ENCODE measurements around the gene SF1. TPM values are rescaled to one million over a fixed set of nuclear protein-coding genes. Genes with fewer than 3 reads are reported as not detected.

SF1 gene
- total RNA-seq, 1 donor from 2014 or later = 415 TPM

- H3K27ac Mint-ChIP-seq (ENCODE audit: unreplicated experiment) = no peak overlapping the region
- TF ChIP-seq CTCF (IDR thresholded peaks at IDR 0.05; ENCODE audit: partially characterized antibody, unreplicated experiment) = no peak
- H3K27me3 Mint-ChIP-seq (ENCODE audit: unreplicated experiment) = peaks cover 12% of the 10 kb centered on the region
- H3K36me3 Mint-ChIP-seq (ENCODE audit: unreplicated experiment) = peaks cover 2% of the 10 kb centered on the region
- H3K4me1 Mint-ChIP-seq (ENCODE audit: low read depth, unreplicated experiment) = peaks cover 10% of the 10 kb centered on the region
- peaks cover 2% of the 10 kb centered on the region for H3K9me3 Mint-ChIP-seq (ENCODE audit: unreplicated experiment)
- no peak for DNase-seq
- no peak overlapping the region for H3K4me3 Mint-ChIP-seq (ENCODE audit: unreplicated experiment)
Measured at GRCh38 chr11:64754919-64755662, 23.3 kb downstream of the SF1 start.

- H3K4me1 Mint-ChIP-seq (ENCODE audit: low read depth, unreplicated experiment) = peaks cover 2% of the 10 kb centered on the region
- no peak for DNase-seq
- no peak overlapping the region for H3K27ac Mint-ChIP-seq (ENCODE audit: unreplicated experiment)
Measured at GRCh38 chr11:64754124-64754918, 24.0 kb downstream of the SF1 start.

GRCh38 chr11:64753380-64754123, 24.8 kb downstream of the SF1 start:
- Mint-ChIP-seq H3K27me3 (ENCODE audit: unreplicated experiment) (peaks cover 12% of the 10 kb centered on the region), H3K36me3 (ENCODE audit: unreplicated experiment) (peaks cover 3% of the 10 kb centered on the region), H3K4me3 (ENCODE audit: unreplicated experiment) (no peak overlapping the region), H3K27ac (ENCODE audit: unreplicated experiment) (no peak overlapping the region), H3K4me1 (ENCODE audit: low read depth, unreplicated experiment) (peaks cover 2% of the 10 kb centered on the region), H3K9me3 (ENCODE audit: unreplicated experiment) (peaks cover 3% of the 10 kb centered on the region)
- TF ChIP-seq CTCF (IDR thresholded peaks at IDR 0.05; ENCODE audit: partially characterized antibody, unreplicated experiment) = no peak
- no peak for DNase-seq

More at GRCh38 chr11:64754124-64754918, 24.0 kb downstream of the SF1 start:
- Mint-ChIP-seq H3K36me3 (ENCODE audit: unreplicated experiment) (peaks cover 3% of the 10 kb centered on the region), H3K27me3 (ENCODE audit: unreplicated experiment) (peaks cover 12% of the 10 kb centered on the region), H3K4me3 (ENCODE audit: unreplicated experiment) (no peak overlapping the region), H3K9me3 (ENCODE audit: unreplicated experiment) (peaks cover 2% of the 10 kb centered on the region)
- TF ChIP-seq CTCF (IDR thresholded peaks at IDR 0.05; ENCODE audit: partially characterized antibody, unreplicated experiment) = no peak

GRCh38 chr11:64753019-64753379, 25.3 kb downstream of the SF1 start:
- peaks cover 4% of the 10 kb centered on the region for H3K9me3 Mint-ChIP-seq (ENCODE audit: unreplicated experiment)
- H3K4me3 Mint-ChIP-seq (ENCODE audit: unreplicated experiment) = no peak overlapping the region
- H3K27ac Mint-ChIP-seq (ENCODE audit: unreplicated experiment) = no peak overlapping the region
- peaks cover 3% of the 10 kb centered on the region for H3K36me3 Mint-ChIP-seq (ENCODE audit: unreplicated experiment)
- no peak for DNase-seq
- no peak for TF ChIP-seq CTCF (IDR thresholded peaks at IDR 0.05; ENCODE audit: partially characterized antibody, unreplicated experiment)
- peaks cover 2% of the 10 kb centered on the region for H3K4me1 Mint-ChIP-seq (ENCODE audit: low read depth, unreplicated experiment)
- peaks cover 14% of the 10 kb centered on the region for H3K27me3 Mint-ChIP-seq (ENCODE audit: unreplicated experiment)
